ENCODE measurements around the gene CES3. TPM values are rescaled to one million over a fixed set of nuclear protein-coding genes. Genes with fewer than 3 reads are reported as not detected.

The CES3 gene
- total RNA-seq, 2 donors from 2014 or later, result 0.16 to 0.89 TPM

GRCh38 chr16:67011274-67011673, 50.2 kb downstream of the CES3 start:
- H3K36me3 ChIP-seq, result no peaks in the 10 kb centered on the region
- no peak overlapping the region for H3K4me3 ChIP-seq
- H3K27me3 ChIP-seq, result no peaks in the 10 kb centered on the region
- DNase-seq (ENCODE audit: low spot score), result no peak
- H3K9me3 ChIP-seq, result no peaks in the 10 kb centered on the region
- no peak overlapping the region for H3K27ac ChIP-seq
- peaks cover 0 to 19% of the 10 kb centered on the region in 2 donors for H3K4me1 ChIP-seq
- TF ChIP-seq CTCF (IDR thresholded peaks at IDR 0.05), result no peak

GRCh38 chr16:67013233-67013822, 52.3 kb downstream of the CES3 start:
- Histone ChIP-seq H3K27ac (peak overlapping the region; percentile 56 to 70), H3K4me1 (peaks cover 0 to 19% of the 10 kb centered on the region in 2 donors), H3K9me3 (no peaks in the 10 kb centered on the region), H3K4me3 (peak overlapping the region; percentile 42 to 61), H3K27me3 (no peaks in the 10 kb centered on the region), H3K36me3 (no peaks in the 10 kb centered on the region)
- DNase-seq (ENCODE audit: low spot score), result no peak
- TF ChIP-seq CTCF (IDR thresholded peaks at IDR 0.05), result no peak

- Histone ChIP-seq H3K27me3 (no peaks in the 10 kb centered on the region), H3K9me3 (no peaks in the 10 kb centered on the region), H3K36me3 (no peaks in the 10 kb centered on the region), H3K27ac (peak overlapping the region; percentile 56 to 70), H3K4me1 (peaks cover 0 to 19% of the 10 kb centered on the region in 2 donors), H3K4me3 (peak overlapping the region; percentile 42 to 61)
- TF ChIP-seq CTCF (IDR thresholded peaks at IDR 0.05), result peak; percentile 27 to 50
- DNase-seq (ENCODE audit: low spot score), result peak; percentile 76
These were observed 53.0 kb downstream of the CES3 start for GRCh38 chr16:67013823-67014633.

- H3K36me3 ChIP-seq, result no peaks in the 10 kb centered on the region
- no peak for TF ChIP-seq CTCF (IDR thresholded peaks at IDR 0.05)
These were observed 53.7 kb downstream of the CES3 start for GRCh38 chr16:67014634-67015312.

GRCh38 chr16:67015313-67015731, 54.3 kb downstream of the CES3 start:
- peaks cover 0 to 19% of the 10 kb centered on the region in 2 donors for H3K4me1 ChIP-seq
- H3K4me3 ChIP-seq, result no peak overlapping the region
- no peaks in the 10 kb centered on the region for H3K27me3 ChIP-seq
- H3K27ac ChIP-seq, result no peak overlapping the region
- H3K9me3 ChIP-seq, result no peaks in the 10 kb centered on the region
- no peak for TF ChIP-seq CTCF (IDR thresholded peaks at IDR 0.05)
- DNase-seq (ENCODE audit: low spot score), result no peak
- no peaks in the 10 kb centered on the region for H3K36me3 ChIP-seq

More at GRCh38 chr16:67014634-67015312, 53.7 kb downstream of the CES3 start:
- peak overlapping the region; percentile 42 to 61 for H3K4me3 ChIP-seq
- peaks cover 0 to 19% of the 10 kb centered on the region in 2 donors for H3K4me1 ChIP-seq
- no peak for DNase-seq (ENCODE audit: low spot score)
- H3K9me3 ChIP-seq, result no peaks in the 10 kb centered on the region
- H3K27ac ChIP-seq, result peak overlapping the region in 1 of 2 donors; percentile 70
- H3K27me3 ChIP-seq, result no peaks in the 10 kb centered on the region
